ENCODE data around the gene PRR18. TPM values are rescaled to one million over a fixed set of nuclear protein-coding genes. Genes with fewer than 3 reads are reported as not detected.

The PRR18 gene
- total and polyA plus RNA-seq, 2 of the 13 experiments (the other 11 are each of a cell fraction or from before 2014, with no cell fraction given): 0.04 TPM

DNA sequence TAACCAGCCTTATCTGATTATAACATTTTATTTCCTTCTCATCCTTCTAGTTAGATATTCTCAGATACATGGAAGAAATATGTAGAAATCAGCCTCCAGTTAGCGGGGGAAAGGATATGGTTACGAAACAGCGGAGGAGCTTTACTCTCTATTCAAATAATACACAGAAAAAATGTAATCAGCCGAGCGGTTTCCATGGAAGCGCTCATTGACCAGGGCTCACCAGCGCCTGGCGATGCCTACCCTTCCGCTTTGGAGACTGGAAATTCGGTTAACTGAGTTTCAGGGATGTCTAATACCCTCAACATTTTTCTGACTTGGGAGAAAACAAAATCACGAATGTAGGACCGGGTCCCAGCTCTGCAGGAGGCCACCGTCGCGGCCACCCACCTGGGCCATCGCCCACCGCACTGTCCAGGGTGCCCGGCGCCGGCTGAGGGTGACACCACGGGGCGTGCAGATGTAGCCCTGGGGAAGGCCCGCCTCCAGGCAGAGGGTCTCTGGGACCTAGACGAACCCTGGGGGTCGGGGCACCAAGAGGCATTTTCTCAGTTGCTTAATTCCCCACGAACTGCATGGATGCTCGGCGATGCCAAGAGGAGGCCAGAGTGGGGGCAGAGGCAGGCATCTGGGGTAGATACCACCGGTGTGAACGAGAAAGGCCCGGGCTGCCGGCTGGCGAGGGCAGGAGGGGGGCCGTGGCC is 1.7 kb downstream of the PRR18 start (continued):
- TF ChIP-seq ZNF737 (CRISPR knock-in tag; IDR thresholded peaks at IDR 0.05; ENCODE audit: borderline replicate concordance) (no peak), SNAPC2 (CRISPR knock-in tag; IDR thresholded peaks at IDR 0.05) (no peak), TOPORS (CRISPR knock-in tag; IDR thresholded peaks at IDR 0.05) (no peak), ZNF878 (CRISPR knock-in tag; IDR thresholded peaks at IDR 0.05) (no peak), ZNF703 (CRISPR knock-in tag; IDR thresholded peaks at IDR 0.05; ENCODE audit: borderline replicate concordance) (no peak), YEATS2 (CRISPR knock-in tag; IDR thresholded peaks at IDR 0.05; ENCODE audit: borderline replicate concordance) (no peak), ZNF652 (CRISPR knock-in tag; IDR thresholded peaks at IDR 0.05; ENCODE audit: borderline replicate concordance, low read depth) (no peak)
- TF ChIP-seq, protein P1, sequence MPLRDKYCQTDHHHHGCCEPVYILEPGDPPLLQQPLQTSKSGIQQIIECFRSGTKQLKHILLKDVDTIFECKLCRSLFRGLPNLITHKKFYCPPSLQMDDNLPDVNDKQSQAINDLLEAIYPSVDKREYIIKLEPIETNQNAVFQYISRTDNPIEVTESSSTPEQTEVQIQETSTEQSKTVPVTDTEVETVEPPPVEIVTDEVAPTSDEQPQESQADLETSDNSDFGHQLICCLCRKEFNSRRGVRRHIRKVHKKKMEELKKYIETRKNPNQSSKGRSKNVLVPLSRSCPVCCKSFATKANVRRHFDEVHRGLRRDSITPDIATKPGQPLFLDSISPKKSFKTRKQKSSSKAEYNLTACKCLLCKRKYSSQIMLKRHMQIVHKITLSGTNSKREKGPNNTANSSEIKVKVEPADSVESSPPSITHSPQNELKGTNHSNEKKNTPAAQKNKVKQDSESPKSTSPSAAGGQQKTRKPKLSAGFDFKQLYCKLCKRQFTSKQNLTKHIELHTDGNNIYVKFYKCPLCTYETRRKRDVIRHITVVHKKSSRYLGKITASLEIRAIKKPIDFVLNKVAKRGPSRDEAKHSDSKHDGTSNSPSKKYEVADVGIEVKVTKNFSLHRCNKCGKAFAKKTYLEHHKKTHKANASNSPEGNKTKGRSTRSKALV (CRISPR knock-in tag; IDR thresholded peaks at IDR 0.05): peak; percentile 34; the same call in 1 of the 2 replicates
- TF ChIP-seq, protein P2, sequence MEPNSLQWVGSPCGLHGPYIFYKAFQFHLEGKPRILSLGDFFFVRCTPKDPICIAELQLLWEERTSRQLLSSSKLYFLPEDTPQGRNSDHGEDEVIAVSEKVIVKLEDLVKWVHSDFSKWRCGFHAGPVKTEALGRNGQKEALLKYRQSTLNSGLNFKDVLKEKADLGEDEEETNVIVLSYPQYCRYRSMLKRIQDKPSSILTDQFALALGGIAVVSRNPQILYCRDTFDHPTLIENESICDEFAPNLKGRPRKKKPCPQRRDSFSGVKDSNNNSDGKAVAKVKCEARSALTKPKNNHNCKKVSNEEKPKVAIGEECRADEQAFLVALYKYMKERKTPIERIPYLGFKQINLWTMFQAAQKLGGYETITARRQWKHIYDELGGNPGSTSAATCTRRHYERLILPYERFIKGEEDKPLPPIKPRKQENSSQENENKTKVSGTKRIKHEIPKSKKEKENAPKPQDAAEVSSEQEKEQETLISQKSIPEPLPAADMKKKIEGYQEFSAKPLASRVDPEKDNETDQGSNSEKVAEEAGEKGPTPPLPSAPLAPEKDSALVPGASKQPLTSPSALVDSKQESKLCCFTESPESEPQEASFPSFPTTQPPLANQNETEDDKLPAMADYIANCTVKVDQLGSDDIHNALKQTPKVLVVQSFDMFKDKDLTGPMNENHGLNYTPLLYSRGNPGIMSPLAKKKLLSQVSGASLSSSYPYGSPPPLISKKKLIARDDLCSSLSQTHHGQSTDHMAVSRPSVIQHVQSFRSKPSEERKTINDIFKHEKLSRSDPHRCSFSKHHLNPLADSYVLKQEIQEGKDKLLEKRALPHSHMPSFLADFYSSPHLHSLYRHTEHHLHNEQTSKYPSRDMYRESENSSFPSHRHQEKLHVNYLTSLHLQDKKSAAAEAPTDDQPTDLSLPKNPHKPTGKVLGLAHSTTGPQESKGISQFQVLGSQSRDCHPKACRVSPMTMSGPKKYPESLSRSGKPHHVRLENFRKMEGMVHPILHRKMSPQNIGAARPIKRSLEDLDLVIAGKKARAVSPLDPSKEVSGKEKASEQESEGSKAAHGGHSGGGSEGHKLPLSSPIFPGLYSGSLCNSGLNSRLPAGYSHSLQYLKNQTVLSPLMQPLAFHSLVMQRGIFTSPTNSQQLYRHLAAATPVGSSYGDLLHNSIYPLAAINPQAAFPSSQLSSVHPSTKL (CRISPR knock-in tag; IDR thresholded peaks at IDR 0.05): peak; percentile 31; the same call in 1 of the 2 replicates

Data from HepG2 (cell line).